HG03135 (cell line): ENCODE data around the gene RP2.
A peak's percentile ranks its signal among the peaks of the same experiment; 100 is the strongest.

ENCODE experiments used
- ATAC-seq: cut with Tn5 transposase; IDR thresholded peaks from one replicate; pipeline ENCODE4 v1.9.1; 2021; ENCODE audit warnings: mild to moderate bottlenecking, moderate library complexity; ENCODE audit not compliant: unreplicated experiment

RP2 gene

DNA sequence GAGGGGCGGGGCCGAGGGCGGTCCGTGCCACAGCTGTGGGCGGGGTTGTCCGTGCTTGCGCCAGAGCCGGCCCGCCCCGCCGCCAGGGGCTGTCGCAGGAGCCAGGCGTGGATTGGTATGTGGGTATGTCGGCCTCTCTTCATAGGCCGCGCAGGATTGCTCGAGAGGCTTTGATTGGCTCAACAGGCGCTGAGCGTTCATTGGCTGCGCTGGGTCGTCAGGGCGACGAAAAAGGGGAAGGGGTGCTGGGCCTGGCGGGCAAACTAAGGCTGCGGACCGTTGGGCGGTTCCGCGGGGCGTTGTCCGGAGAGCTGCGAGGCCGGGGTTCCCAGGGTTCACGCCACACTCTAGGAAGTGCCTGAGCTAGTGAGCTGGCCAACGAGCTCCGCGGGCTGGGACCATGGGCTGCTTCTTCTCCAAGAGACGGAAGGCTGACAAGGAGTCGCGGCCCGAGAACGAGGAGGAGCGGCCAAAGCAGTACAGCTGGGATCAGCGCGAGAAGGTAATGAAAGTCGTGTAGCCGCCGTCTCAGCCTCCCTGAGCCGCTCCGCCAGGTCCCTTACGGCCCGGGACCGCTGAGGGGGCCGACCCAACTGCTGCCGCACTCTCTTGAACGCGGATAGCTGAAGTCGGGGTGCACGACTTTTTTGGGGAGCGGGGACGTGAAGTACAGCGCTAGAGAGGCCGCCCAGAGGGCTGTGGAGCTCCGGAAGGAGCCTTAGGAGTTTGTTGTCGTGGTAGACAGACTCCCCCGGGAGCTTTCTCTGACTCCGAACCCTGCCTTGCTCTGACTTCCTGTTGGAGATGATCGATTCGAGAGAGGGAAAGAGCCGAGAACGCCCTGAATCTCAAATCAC is at the start of gene RP2:
TSS of gene RP2 (plus strand) at position 343 of the 857 bp plus-strand sequence. CDS start at position 401, 58 bp downstream.
- peak; percentile 91 for ATAC-seq

GRCh38 chrX:46788902-46789301 is 47.9 kb upstream of the RP2 start:
- no peak for ATAC-seq

- peak; percentile 69 for ATAC-seq
These were observed 44.7 kb upstream of the RP2 start for GRCh38 chrX:46791927-46792809.

DNA sequence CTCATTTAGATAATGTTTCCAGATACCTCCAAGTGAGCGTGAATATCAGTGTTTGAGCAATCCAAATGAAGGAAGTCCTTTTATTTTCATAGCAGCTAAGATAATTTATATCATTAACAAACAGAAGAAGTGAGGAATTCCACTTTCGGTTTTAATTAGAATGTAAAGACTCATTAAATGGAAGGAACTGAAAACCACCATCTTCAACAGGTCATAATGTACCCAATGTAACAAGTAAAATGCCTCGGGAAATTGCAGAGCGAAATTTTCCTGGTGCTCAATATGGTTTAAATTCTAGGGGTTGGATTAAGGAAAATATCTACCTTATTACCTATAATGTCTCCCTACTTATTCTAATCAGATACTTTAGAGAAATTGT is 44.0 kb upstream of the RP2 start:
- ATAC-seq: no peak

DNA sequence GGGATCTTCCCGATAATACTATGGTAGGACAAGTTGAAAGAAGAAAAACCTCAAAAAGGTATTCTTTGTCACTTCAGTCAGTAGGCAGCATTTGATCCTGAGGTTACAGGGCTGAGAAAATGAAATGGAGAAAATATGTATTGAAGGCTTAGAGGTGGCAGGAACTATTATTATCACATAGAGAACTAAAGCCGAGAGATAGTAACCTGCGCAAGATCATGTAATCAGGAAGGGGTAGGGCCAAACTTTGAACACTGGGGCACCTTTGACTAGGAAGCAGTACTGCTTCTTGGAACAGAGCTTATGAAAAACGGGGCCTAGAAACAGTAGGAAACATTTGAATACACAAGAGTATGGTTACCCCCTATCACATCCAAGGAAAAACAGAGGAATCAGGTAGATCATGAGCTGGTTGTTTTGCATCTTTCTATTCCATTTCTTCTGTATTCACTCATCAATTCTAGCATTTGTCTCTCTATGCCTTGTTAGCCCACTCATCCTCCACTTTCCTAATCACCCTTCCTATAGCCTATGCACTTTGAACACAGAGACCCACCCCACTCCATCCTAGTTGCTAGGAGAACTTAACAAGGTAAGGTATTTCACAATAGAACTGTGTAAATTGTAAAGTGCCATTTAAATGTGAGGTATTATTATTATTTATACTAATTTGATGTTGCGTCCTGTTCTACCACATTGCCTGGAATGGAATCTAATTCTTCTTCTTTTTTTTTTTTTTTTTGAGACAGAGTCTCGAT is 43.3 kb upstream of the RP2 start:
- ATAC-seq: no peak

GRCh38 chrX:46796574-46797191 is 40.2 kb upstream of the RP2 start:
- no peak for ATAC-seq

DNA sequence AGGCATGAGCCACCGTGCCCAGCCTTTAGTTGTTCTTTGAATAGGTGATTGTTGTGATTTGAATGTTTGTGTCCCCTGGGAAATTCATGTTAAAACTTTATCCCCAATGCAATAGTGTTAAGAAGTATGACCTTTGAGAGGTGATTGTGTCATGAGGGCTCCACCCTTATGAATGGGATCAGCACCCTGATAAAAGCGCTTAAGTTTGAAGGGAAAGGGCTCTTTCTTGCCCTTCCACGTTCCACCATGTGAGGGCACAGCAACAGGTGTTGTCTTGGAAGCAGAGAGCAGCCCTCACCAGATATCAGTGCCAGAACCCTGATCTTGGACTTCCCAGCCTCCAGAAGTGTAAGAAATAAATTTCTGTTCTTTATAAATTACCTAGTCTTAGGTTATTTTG is 33.7 kb upstream of the RP2 start:
- ATAC-seq: no peak

DNA sequence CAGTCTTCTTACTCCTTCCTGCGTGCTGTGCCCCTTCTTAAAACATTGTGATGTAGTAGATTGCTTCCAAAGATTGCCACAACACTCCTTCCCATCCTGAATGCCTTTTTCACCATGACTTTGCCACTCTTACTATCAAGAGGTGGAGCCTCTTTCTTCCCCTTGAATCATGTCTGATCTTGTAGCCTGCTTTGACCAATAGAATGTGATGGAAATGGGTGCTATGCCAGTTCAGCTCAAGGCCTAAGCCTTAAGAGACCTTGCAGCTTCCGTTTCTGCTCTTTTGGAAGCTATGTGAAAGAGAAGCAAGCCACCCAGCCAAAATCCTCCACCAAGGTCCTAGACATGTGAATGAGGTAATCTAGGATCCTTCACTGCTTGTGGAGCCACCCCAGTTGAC is 31.6 kb upstream of the RP2 start:
- ATAC-seq: no peak

DNA sequence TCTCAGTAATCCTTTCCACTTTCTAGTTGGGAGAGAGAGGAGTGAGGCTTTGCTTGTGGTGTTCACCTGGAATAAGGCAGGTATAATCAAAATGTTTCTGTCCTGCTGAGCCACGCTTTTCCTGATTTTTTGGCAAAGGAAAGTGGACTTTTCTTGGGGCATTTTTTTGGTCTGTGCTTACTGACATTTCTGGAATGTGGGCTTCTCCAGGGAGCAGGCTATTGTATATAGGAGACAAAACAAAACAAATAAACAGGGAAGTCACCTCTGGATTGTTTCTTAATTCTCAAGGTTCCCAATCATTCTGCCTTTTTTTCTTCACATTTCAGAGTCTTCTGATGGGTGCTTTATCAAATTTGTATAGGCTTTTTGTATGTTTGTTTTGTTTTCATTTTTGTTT is 25.7 kb upstream of the RP2 start:
- no peak for ATAC-seq

DNA sequence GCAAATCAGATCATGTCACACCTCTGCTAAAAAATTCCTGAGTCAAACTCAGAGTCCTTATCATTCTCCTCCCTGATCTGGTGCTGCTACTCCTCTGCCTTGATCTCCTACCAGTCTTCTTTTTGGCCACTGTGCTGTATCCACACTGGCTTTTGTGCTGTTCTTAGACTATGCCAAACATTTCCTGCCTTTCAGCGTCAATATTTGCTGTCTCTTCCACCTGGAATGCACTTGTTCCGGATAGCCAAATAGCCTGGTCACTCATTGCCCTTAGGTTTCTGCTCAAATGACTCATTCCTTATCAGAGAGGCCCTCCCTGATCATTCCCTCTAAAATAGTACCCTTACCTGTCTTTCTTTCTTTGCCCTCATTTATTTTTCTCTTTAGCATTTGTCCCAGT is 24.4 kb upstream of the RP2 start:
- no peak for ATAC-seq

DNA sequence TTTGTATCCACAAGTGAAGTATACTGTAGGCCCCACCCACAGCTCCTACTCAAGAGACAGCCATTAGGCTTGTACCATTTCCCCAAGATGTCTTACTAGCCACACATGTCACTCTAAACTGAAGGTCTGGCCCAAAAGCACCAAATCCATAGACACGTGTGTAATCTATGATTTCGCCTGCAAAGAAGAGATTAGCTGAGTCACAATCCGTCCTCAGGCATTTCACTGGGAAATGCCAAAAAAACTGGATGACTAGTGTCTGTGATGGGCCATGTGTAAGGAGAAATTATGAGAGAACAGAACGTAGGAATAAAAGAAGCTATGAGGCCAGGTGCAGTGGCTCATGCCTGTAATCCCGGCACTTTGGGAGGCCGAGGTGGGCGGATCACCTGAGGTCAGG is 21.9 kb upstream of the RP2 start:
- ATAC-seq: no peak

GRCh38 chrX:46819136-46819535 is 17.7 kb upstream of the RP2 start:
- no peak for ATAC-seq

GRCh38 chrX:46820391-46821100 is 16.3 kb upstream of the RP2 start:
- no peak for ATAC-seq

DNA sequence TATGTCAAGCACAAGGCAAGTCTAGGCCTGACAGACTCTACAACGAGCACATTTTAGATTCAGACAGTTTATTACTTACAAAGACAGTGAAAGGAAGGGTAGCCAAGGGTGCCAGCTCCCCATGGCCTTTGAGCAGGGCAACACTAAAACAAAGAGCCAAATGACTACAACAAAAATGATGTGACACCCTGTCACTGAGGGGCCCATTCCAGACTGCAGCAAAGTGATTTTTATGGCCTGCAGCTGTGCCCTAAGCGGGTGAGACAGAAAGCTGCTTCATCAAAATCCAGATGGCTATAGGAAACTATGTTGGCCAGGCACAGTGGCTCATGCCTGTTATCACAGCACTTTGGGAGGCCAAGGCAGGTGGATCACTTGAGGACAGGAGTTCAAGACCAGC is 13.4 kb upstream of the RP2 start:
- no peak for ATAC-seq

GRCh38 chrX:46831765-46832327 is 5.0 kb upstream of the RP2 start:
- no peak for ATAC-seq

DNA sequence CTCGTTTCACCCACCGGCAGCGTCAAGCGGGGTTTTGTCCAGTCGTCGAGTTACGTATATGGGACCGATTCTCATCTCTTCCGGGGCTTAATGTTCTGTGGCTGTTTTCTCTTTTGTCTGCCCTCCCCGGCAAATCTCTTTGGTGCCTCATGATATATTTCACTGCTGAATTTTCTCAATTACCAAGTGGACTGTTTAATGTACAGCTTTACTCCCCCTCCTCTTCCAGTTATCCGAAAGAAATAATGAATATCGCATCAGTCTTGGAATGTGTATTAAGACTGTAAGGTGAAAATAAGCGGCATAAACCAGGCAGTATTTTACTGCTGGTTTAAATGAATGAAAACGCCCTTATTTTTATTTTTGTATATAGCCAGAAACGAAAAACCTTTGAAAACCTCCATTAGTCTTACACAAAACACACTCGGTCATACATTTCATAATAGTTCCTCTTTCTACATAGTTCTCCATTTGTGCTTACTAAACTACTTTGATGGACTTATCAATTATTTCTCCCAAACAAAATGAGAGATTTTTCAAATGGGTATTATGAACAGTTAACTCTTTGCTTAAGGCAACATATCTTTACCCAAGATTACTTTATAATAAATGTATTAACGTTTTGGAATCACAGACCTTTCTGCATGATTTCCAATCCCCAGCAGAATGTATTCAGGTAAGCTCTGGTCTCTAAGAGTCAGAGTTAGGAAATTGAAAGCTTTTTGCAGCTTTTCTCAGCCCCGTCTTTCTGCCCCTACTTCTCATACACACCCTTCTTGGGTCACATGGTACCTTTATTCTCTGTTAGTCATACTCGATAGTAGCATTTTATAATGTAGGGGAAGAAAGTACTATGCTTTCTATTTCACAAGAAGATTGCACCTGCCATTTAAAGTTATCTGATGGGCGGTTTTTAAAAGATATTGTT is 979 bp downstream of the RP2 start:
- ATAC-seq: no peak

DNA sequence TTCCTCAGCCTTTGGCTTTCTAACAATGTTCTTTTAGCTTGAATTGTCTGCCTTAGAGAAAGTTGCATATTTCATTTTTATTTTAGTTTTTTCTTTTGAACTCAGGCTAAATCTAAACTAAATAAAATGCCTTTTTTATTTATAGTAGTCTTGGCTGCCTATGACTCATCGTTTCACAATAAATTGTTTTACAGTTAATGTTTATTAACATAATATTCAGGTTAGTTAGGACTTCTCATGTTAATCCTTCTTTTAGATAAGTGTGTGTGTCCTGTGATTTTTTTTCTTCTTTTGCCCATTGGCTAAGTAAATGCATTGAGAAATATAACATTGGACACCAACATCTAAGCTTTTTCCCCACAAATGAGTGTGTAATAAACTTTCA is 1.6 kb downstream of the RP2 start:
- no peak for ATAC-seq

DNA sequence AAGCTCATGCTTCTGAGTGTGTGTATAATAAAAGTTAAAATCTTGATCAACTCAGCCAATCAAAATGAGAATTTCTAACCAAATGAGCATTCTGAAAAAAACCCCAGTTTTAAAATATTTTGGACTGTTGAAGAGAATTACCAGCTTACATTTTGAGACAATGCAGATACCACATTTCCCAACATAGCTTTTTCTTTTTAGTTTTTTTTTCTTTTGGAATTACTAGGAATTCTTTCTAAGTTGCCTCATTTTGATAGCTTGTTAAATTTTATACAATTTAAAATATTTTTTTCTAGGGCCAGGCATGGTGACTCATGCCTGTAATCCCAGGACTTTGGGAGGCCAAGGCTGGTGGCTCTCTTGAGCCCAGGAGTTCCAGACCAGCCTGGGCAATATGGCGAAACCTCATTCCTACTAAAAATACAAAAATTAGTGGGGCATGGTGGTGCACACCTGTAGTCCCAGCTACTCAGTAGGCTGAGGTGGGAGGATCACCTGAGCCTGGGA is 2.2 kb downstream of the RP2 start:
- ATAC-seq: no peak

DNA sequence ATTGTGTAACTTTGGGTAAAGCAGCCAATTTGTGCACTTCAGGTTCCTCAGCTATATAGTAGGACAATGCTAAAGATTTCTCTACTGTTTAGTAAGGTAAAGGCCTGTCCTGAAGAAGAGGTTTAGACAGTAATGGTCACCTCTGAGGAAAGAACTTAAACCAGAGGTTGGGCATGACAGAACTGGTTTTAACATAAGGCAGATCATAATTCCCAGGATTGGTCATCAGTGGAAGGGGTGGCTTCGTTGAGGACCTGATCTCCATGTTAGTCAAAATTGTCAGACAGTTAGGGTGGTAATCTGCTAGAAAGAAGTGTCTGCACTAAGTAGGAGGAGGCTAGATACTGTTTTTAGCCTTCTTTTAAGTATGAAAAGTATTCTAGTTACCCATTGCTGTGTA is 4.1 kb downstream of the RP2 start:
- ATAC-seq: no peak
